Endometrium (tissue), 2 donors: Measurements from ENCODE around the gene HMGCL.
"Not testable (repeated sequence)": the region's sequence is repeated elsewhere in the genome, so short reads cannot be mapped to it uniquely, and the experiment has no call there.

ENCODE experiments used
- FAIRE-seq: peaks from 2 replicates; lab custom pipeline; 2012; peaks lifted over from hg19 to GRCh38; lab: Jason Lieb, UNC
- donor health status: control.
- donor health status: control.

HMGCL gene

GRCh38 chr1:23825076-23825761, at the start of gene HMGCL:
Gene HMGCL (minus strand): TSS chr1:23825429. CDS start chr1:23825415, 14 bp downstream.
- no peak for FAIRE-seq

DNA sequence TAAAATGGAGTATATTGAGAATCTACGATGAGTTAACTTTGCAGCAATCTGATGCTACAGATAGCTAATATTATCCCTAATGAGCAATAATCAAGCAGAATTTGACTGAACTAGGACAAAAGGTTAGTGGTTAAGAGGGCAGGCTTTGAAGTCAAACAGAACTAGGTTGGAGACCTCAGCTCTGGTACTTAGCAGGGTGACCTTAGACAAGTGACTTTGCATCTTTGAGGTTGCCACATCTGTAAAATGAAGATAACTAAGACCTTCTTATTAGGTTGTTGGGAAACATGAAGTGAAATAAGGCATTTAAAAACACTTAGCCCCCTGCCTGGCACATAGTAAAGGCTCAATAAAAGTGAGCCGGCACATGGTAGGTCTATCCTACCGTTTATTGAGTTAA, 47.2 kb upstream of the HMGCL start:
- no peak for FAIRE-seq

- FAIRE-seq, result no peak
Measured at GRCh38 chr1:23869051-23869450, 43.8 kb upstream of the HMGCL start.

- FAIRE-seq, result no peak
Measured at GRCh38 chr1:23868557-23869016, 43.4 kb upstream of the HMGCL start.

- peak; percentile 79 for FAIRE-seq
Measured at GRCh38 chr1:23867895-23868556, 42.8 kb upstream of the HMGCL start, which contains the start of gene FUCA1. Gene FUCA1 (minus strand): TSS chr1:23868290. CDS start chr1:23868286, 4 bp downstream.

- FAIRE-seq, result no peak
Measured at GRCh38 chr1:23867542-23867894, 42.3 kb upstream of the HMGCL start.

DNA sequence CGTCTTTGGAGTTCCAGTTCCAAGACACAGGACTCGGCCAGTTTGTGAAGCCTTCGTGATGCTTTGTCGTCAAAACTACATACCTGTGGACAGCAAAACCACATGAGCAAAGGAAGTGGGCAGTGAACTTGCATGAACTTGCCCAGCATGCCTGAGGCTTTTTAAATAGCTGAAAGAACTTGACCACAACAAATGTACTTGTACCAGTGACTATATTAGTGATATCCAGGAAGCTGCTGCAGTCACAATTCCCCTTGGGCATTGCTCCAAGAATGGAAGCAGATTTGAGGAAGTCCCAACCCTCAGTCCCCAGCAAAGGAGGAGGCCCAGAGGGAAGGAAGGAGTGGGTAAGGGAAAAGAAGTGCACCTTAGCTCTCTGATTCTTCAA, 40.3 kb upstream of the HMGCL start:
- FAIRE-seq, result no peak

GRCh38 chr1:23864801-23865542, 39.7 kb upstream of the HMGCL start:
- FAIRE-seq, result no peak

- no peak for FAIRE-seq
Measured at GRCh38 chr1:23862640-23863039, 37.4 kb upstream of the HMGCL start.

- no peak for FAIRE-seq
Measured at GRCh38 chr1:23854568-23854967, 29.3 kb upstream of the HMGCL start.

- FAIRE-seq, result not testable (repeated sequence)
Measured at GRCh38 chr1:23853124-23853523, 27.9 kb upstream of the HMGCL start.

GRCh38 chr1:23851406-23851805, 26.2 kb upstream of the HMGCL start:
- FAIRE-seq, result not testable (repeated sequence)

GRCh38 chr1:23848673-23849616, 23.7 kb upstream of the HMGCL start:
- FAIRE-seq, result no peak

DNA sequence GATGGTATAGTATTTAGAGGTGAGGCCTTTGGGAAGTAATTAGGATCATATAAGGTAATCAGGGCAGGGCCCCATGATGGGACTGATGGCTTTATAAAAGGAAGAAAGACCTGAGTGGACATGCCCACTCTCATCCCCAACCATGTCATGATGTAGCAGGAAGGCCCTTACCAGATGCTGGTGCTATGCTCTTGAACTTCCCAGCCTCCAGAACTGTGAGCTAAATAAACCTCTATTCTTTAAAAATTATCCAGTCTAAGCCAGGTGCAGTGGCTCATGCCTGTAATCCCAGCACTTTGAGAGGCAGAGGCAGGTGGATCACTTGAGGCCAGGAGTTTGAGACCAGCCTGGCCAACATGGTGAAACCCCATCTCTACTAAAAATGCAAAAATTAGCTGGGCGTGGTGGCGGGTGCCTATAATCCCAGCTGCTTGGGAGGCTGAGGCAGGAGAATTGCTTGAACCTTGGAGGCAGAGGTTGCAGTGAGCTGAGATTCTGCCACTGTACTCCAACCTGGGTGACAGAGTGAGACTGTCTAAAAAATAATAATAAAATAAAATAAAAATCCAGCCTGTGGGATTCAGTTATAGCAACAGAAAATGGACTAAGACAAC, 22.4 kb upstream of the HMGCL start:
- FAIRE-seq, result not testable (repeated sequence)

DNA sequence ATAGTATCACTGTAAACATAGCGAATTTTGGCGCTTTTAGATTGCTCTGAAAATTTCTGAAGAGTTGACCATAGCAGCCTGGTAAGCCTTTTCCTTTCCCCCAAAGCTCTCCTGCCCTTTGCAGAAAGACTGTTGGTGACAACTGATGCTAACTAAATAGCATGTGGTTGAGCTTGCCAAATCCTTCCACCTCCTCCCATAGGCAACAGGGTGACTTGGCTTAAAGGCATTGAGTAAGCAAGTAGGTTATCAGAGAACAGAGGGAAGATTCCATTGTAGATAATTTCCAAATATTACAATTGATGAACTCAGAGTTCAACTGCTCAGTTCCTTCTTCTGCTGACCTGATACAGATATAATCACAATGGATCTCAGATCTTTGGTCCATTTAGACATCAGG, 19.9 kb upstream of the HMGCL start:
- FAIRE-seq, result no peak

DNA sequence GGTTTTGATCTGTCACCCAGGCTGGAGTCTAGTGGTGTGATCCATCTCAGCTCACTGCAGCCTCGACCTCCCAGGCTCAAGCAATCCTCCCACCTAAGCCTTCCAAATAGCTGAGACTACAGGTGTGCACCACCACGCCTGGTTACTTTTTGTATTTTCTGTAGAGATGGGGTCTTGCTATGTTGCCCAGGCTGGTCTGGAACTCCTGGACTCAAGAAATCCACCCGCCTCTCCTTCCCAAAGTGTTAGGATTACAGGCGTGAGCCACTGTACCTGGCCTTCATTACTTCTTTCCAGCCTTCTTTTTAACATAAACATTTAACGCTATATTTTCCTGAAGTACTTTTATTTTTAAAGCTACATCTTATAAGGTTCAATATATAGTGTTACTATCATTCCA, 18.4 kb upstream of the HMGCL start:
- no peak for FAIRE-seq

GRCh38 chr1:23838401-23838866, 13.2 kb upstream of the HMGCL start:
- FAIRE-seq, result no peak

DNA sequence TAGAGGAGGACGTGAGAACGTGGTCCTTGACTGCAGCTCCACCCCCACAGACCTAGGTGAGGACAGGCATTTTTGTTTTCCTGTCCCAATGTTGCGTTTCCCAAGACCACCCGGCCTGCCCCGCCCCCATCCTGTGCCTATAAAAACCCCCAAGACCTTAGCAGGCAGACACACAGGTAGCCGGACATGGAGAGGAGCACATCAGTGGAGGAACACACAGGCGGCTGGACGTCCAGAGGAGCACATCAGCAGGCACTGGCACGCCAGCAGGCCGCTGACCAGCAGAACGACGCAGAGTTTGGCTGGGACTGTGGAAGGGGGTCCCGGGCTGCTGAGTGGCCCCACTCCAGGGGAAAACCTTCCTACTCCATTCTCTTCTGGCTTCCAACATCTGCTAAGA, 12.7 kb upstream of the HMGCL start:
- no peak for FAIRE-seq

DNA sequence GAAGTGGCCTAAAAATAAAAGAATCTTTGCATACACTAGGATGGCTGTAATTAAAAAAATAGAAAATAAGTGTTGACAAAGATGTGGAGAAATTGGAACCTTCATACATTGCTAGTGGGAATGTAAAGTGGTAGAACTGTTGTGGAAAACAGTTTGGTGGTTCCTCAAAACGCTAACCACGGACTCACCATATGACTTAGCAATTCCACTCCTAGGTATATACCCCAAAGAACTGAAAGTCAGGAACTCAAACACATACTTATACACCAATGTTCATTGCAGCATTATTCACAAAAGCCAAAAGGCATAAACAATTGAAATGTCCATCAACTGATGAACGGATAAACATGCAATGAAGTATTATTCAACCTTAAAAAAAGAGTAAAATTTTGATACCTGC, 10.8 kb upstream of the HMGCL start:
- no peak for FAIRE-seq

GRCh38 chr1:23834156-23834555, 8.9 kb upstream of the HMGCL start:
- not testable (repeated sequence) for FAIRE-seq

GRCh38 chr1:23827717-23828116, 2.5 kb upstream of the HMGCL start:
- FAIRE-seq, result no peak
